ENCODE data around the gene PCYT1B.
"Not testable (repeated sequence)": the region's sequence is repeated elsewhere in the genome, so short reads cannot be mapped to it uniquely, and the experiment has no call there.

The PCYT1B gene

DNA sequence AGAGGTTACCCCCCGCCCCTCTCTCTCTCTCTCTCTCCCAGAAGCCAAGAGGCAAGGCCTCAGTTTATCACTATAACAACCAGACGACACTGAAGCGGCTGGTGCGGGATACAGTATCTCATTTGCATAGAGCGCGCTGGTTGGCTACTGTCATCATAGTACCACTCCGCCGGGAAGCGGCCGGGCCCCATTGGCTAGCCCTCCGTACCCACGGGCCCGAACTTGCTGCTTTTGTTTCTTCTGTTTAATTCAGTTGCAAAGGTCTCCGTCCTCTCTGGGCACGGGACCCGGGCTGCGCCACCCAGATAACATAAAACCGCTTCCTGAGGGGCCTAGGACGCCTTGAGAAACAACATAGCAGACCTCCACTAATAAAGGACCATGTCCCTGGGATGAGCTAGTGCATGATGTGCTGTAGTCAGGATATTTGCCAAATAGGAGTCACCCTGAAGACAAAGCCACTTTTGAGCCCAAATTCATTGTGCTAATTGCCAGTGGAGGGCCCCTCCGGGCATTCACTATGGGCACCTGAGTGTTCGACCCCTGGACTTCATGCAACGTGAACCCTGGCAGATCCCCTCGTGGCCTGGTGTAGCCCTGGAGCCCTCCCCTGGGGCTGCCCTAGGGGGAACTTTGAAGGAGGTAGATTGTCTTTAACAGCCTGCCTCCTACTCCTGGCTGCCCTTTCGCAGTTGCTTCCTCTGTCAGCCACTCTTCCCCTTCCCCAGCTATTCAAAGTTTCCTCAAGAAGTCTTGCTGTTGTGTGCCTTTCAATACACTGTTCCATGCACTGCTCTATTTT is at the start of gene PCYT1B:
Gene PCYT1B (minus strand): TSS at position 91 of the 802 bp plus-strand sequence. CDS start 242 bp downstream, outside the sequence.
- peak; percentile 50 for DNase-seq

DNA sequence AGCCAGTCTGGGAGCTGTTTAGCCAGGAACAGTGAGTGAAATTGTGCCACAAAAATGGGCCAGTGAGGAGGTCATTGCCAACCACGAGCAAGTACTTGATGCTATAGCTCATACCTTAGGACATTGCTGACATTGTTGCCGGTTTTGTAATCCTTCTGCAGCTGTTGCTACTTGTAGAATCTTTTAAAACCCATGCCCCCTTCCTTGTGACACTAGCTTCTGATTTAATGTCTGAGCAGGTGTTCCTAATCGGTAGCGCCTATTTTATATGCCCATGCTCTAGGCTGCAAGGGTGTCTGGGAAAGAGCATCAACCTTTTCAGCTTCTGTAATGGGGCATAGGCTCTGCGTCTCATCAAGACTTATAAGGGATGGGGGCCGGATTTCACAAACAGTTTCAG is 49.1 kb upstream of the PCYT1B start:
- DNase-seq: no peak

DNA sequence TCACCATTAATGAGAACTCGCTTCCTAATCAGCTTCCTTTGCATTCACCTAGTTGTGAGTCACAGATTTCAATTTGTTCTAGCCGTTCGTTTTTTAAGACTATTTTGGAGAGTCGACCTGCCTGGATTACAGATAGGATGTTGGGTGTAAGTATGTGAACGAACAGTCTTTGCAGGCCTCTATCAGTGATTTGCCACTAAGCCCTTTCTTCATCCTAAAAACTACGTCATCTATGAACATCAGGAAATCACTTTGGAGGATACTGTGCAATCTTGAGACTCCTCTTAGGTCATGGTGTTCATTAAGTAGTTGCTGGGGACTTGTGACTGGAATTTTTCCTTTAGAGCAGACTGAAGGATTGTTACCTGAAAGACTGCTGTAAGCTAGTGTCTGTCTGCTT is 47.7 kb upstream of the PCYT1B start:
- DNase-seq: no peak

DNA sequence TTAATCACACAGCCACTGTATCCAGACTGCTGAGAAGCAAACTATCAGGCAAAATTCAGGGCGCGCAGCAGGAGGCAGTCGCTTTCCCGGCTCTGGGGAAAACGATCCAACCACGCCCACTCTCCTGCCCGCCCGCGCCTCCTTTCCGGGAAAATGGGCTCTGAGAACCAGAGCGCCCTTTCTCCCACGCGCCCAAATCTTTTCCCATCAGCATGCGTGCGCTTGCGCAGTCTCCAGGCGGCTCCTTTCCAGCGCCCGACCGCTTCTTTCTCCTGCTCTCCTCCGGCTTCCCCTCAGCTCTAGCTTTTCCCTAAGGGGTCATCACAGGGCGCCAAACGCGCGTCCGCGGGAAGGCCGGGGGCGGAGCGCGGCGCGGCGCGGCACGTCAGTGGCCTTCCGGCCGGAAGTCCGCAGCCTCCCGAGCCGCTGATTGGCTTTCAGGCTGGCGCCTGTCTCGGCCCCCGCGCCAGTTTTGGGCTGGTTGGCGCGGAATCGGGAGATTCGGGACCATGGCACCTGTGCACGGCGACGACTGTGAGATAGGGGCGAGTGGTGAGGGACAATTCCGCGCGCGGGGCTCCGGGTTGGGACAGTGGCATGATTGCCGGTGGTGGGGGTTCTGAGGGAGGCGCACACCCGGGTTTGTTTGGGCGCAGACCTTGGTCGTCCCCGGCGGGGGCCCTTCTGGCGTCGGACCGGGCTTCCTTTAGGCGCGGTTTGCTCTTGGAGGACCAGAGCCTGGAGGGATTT is 46.5 kb upstream of the PCYT1B start, which contains the start of gene POLA1:
Gene POLA1 (plus strand): TSS at position 466 of the 750 bp plus-strand sequence. CDS start 44 bp downstream, at position 510.
- peak; percentile 72 for DNase-seq

DNA sequence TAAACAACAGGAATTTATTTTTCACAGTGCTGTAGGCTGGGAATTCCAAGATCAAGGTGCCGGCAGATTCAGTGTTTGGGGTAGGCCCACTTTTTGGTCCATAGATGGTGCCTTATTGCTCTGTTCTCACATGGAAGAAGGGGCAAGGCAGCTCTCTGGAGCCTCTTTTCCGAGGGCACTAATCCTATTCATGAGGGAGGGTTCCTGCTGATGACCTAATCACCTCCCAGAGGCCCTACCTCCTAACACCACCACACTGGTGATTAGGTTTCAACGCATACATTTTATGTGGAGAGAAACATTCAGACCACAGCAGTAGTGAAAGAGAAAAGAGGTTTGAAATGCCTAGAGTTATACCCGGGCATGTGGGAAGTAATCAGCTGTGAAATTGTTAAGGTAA is 45.2 kb upstream of the PCYT1B start:
- DNase-seq: no peak

DNA sequence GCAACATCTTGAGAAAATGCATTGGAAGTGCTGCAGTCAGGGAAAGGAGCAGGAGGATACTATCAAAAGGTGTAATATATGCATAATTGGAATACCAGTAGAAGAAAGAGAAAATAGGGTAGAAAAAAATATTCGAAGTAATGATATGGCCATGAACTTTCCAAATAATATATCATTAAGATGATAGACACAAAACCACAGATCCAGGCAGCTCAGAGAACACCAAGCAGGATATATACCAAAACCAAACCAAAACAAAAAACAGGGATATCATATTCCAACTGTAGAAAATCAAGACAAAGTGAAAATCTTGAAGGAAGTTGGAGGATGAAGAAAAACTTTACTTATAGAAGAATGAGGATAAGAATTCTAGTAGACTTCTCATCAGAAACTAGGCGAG is 36.9 kb upstream of the PCYT1B start:
- DNase-seq: no peak

DNA sequence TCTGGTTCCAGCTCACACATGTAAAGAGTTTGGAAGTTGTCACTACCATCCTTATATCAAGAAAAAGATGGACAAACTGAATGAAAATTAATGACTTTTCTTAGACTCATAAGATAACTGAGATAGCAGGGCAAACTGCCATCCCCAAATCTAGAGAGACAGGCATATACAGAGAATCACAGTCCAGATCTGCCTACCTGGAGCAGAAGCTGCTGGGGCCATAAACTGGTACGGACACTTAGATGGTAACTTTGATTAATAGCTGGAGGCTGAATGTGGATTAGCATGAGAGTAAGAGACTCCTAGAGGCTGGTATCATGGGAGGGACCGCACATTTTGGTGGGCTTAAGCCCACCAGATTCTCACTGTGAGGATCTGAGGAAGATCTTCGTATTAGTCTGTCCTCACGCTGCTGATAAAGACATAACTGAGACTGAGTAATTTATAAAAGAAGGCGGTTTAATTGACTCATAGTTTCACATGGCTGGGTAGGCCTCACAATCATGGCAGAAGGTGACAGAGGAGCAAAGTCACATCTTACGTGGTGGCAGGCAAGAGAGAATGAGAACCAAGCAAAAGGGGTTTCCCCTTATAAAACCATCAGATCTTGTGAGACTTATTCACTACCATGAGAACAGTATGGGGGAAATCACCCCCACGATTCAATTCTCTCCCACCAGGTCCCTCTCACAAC is 35.7 kb upstream of the PCYT1B start:
- no peak for DNase-seq

DNA sequence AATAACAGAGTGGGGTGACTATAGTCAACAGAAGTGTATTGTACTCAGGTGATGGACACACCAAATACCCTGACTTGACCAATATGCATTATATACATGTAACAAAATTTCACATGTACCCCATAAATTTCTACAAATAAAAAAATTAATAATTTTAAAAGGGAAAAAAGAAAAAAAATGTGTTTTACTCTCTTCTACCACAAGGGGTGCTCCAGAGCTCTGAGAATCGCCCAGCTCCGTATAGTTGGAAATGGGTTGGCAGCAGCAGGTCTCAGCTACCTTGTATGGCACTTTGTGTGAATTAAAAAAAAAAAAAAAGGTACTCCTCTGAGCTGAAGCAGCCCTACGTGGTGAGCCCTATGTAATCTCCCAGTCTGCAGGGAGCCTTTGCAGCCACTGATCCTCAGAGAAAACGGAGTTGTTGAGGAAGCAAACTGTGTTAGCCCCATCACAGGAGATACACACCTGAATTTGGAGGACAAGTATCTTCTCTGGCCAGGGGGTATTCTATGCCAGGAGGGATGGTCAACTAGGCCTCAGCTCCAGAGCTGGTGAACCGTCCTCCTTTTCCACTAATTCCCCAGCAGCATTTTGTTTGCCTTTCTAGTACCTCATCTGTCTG is 29.4 kb upstream of the PCYT1B start:
- no peak for DNase-seq

DNA sequence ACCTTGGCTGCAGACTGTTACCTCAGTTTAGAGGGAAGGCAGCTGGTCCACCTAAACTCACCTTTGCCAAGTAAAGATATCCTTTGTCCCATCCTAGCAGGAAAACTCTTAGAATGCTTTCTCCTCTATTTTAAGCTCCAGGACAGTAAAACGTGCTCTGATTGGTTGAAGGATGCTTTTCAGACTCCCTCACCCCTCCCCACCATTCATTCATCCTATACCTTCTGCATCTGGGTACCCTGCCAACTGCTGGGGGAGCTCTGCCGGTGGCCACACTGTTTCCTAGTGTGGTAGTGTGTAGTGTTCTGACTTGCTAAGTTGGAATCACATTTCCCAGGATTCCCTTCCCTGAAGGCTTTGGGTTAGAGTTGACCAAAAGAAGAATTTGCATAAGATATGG is 26.3 kb upstream of the PCYT1B start:
- no peak for DNase-seq

DNA sequence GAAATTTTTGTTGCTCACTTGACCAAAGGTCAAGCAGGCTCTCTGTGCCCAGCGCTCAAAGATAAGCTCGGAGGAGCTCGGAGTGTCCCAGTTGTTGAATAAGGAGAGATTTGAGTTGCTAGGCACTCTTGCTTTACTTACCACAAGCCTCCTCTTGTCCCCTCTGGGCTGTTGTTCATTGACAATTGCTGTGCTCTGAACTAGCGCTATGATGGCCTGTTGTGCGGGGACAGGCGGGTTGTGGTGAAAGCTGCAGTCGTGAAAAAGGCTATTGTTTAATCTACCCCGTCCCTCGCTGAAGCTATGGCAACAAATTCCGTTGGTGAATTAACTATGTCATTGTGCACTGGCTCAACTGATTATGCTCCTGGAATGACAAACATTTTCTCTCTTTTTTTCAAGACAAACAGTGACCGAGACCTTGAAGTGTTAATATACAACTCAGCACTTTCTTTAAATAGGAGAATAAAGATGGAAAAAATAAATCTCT is 25.6 kb upstream of the PCYT1B start:
- DNase-seq: no peak

DNA sequence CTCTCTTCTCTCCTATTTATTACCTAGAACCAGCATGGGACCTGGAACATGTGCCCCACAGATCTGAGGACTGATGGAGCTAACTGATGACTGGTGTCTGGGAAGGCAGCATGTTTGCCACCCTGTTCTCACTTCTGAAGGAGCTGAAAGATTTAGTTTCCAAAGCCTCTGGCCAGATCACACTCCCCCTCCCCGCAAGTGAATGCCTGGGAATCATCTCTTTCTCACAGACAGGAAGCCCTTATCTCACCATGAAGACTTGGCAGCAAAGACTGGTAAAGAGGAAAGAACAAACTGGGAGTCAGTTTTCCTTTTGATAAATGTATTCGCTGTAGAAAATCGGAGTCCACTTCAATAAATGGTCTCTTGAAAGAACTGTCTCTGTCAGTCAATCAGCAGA is 21.0 kb upstream of the PCYT1B start:
- no peak for DNase-seq

DNA sequence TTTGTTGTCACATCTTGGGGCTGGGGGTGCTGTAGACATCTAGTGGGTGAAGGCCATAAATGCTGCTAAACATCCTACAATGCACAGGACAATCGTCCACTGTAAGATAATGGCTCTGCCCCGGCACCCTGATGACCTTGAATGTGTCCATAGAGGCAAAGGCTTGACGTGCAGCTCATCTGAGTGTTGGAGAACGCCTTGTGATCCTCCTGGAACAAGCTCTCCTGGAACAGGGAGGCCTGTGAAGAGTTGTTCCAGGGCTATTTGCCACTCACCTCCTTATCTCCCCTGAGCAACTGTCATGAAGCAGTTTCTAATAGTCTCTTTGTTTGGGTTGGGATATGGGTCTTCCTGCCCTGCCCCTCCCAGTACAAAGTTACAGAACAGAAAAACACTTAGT is 15.2 kb upstream of the PCYT1B start:
- DNase-seq: no peak

DNA sequence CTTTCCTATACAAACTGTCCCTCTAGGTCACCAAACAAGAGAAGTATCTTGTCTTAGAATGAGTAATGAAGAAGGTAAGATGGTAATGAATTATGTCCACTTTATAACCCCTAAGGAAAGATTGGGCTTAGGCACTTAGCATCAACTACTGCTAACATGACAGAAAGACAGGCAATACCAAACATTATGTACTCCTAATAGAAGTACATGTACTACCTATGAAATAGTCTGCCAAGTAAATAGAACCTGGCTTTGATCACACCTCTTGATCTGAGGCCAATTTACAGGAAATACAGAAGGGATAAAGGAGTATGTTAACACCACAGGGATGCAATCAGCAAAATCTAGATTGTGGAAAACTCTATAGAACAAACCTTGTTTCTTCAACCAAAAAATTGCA is 14.1 kb upstream of the PCYT1B start:
- no peak for DNase-seq

DNA sequence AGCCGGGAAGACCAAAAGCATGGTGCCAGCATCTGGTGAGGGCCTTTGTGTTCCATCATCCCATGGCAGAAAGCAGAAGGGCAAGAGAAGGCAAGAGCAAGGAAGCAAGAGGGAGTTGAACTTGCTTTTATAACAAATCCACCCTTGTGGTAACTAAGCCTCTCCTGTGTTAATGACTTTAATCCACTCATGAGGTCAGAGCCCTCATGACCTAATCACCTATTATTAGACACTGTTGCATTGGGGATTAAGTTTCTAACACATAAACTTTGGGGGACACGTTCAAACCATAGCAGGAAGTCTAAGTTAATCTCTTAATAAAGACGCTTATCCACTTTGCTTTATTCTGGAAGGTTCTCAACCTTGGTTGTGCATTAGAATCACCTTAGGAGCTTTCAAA is 12.5 kb upstream of the PCYT1B start:
- DNase-seq: no peak

DNA sequence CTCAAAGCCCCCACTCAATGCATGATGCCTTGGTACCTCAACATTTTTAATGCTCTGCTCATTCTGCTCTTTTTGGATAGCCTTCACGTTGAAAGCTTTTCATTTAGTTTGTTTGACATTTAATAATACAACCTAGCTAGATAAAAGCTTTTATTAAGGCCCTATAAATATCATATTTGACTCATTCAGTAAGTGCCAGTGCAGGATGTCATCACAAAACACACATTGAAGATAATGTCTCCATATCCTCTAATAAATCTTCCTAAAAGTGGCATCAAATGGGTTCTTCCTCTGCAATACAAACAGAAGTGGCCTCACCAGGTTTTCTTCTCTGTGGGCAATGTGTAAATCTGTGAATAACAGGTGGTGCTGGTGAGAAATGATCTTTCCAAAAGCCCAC is 12.0 kb upstream of the PCYT1B start:
- no peak for DNase-seq

DNA sequence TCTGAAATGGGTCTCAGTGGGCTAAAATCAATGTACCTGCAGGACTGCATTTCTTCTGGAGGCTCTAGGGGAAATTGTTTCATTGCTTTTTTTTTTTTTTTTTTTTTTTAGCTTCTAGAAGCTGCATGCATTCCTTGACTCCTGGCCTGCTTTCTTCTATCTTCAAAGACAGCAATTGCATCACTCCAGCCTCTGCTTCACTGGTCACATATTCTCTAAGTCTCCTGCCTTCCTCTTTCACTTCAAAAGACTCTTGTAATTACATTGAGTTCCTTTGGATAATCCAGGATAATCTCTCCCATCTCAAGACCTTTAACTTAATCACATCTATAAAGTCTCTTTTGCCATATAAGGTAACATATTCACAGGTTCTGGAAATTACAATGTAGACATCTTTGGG is 11.3 kb upstream of the PCYT1B start:
- no peak for DNase-seq

DNA sequence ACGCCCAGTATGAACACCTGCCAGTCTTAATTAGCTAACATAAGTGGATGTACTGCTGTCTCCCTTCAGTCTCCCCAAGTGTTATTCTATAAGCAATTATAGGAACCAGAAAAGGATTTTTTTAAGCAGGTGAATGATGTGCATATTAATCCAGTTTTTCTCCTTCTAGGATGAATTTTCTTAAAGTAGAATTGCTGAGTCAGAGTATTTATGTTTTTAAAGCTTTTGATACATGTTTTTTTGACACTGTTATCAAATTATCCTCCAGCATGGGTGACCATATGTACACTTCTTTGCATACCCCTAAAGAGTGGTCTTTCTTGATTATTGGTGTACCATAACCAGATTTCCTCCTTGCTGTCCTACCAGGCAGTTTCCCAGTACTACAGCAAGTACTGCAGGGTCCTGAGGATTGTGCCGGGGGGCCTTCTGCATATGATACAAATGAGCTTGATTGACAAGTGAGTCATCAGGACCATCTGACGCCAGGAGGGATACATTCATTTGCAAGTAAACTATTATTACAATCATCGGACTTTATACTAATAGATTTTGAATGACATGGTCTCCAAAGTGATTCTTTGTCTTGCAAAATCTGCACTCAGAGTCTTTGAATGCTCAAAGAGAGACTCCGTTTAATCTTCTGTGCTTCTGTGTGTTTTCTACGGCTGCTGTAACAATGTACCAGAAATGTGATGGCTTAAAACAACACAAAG is 10.7 kb upstream of the PCYT1B start:
- DNase-seq: no peak

DNA sequence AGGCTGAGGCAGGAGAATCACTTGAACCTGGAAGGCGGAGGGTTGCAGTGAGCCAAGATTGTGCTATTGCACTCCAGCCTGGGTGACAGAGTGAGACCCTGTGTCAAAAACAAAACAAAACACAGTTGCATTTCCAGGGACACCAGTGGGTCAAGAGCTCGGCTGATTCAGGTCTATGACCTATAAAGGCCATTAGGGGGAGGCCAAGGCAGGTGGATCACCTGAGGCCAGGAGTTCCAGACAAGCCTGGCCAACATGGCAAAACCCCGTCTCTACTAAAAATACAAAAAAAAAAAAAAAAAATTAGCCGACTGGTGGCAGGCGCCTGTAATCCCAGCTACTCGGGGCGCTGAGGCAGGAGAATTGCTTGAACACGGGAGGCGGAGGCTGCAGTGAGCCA is 8.5 kb upstream of the PCYT1B start:
- DNase-seq: not testable (repeated sequence)

DNA sequence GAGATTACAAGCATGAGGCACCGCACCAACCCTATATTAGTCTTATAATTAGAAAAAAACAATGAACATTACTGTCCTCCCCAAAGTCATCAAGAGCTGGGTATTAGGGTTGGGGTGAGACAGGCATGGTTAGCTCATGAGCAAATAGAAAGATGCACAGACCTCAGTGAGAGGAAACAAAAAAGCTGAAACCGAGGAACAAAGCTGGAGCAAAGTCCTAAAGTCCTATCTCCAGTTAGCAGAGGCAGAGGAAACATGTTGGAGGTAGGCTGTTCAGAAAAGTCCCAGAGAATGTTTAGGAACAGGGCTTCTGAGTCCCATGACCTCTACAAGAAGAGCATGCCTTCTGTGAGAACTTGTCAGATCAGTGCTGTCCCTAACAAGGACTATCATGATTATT is 4.6 kb upstream of the PCYT1B start:
- no peak for DNase-seq

DNA sequence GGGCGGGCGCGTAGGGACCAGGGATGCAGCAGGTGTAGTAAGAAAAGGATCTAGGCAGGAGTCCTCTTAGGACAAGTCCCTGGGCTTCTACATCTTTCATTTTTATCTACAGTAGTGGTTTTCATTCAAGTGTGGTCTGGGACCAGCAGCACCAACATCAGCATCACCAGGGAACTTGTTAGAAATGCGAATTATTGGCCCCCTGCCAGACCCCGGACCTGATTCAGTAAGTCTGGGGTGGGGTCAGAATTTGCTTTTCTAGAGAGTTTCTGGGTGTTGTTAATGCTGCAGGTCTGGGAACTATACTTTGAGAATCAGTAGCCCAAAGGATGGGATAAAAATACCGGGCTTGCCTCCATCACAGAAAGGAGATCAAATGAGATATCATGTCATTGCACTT is 1.3 kb upstream of the PCYT1B start:
- no peak for DNase-seq

DNA sequence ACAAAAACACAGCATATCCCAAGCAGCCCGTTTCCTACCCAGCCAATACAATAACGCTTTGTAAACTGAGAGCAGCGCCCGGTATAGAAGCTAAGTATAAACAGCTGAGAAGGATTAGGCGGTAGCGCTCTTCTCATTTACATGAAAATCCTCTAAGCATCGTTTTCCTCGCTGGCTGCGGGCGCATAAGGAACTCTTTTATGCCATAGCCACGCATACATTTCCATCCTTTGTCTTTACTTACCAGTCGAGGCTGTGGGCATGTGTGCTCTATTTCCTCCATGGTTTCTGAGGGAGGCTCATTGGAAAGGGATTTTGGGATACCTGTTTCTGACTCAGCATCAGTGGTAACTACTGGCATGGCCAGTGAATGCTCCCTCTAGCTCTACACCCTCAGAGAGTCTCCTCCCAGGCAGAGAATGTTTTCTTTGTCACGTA is 383 bp downstream of the PCYT1B start:
- no peak for DNase-seq

DNA sequence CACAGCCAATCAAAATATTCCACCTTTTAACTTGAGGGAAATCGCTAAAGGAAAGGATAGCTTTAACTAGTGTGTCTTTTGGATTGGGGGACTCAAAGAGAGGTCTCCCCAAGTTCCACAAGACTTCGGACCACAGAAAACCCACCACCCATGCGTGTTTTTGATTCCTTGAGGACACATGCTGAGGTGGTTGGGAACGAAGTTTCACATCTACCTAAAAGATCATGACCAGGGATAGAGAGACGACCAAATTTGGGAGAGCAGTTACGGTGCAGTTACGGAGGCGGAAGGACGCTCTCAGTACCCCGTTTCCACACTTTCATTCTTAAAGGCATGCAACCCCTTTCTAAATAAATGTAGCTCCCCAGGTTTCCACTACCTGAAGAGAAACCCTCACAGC is 1.1 kb downstream of the PCYT1B start:
- DNase-seq: no peak
